NCI-H446 treated with DMSO at 0.1 percent for 48 hours (cell line): ENCODE measurements around the gene EFNA5.
A peak's percentile ranks its signal among the peaks of the same experiment; 100 is the strongest.
"Not testable (repeated sequence)": the region's sequence is repeated elsewhere in the genome, so short reads cannot be mapped to it uniquely, and the experiment has no call there.

Experiments
- DNase-seq: peaks from one replicate; lab custom pipeline; 2025; lab: John Stamatoyannopoulos, UW

EFNA5 gene

DNA sequence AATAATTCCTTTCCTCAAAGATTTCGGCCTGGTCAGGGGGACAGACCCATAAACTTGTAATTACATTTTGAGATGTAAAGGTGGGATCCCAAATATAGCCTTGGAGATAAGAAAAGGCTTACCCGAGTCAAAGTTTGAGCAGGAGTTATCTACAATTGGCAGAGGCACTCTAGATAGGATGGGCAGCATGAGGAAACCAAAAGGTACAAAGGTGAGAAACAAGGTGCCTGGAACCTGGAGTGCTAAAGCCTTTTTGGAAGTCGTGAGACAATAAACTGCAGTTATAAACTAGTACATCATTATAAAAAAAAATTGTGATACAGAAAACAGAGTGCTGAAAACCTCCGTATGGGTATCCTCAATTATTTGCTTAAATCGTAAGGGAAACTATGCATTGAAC, 212.4 kb downstream of the EFNA5 start:
- no peak for DNase-seq

DNA sequence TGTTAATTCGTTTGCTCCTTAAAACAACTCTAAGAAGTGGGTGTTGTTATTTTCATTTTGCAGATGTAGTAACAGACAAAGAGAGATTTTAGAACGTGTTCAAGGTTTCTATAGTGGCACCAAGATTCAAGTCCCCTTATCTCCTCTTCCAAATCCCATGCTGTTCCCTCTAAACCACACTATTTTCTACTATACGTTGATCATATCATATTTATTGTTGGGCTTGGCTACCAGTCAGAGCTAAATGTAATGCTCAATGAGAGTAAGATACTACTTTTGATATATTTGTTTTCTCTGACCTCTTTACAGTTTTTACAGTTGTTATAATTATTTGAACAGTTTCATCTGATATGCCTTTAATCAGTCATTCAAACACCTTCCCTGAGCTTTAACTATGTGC, 212.9 kb downstream of the EFNA5 start:
- DNase-seq, result no peak

DNA sequence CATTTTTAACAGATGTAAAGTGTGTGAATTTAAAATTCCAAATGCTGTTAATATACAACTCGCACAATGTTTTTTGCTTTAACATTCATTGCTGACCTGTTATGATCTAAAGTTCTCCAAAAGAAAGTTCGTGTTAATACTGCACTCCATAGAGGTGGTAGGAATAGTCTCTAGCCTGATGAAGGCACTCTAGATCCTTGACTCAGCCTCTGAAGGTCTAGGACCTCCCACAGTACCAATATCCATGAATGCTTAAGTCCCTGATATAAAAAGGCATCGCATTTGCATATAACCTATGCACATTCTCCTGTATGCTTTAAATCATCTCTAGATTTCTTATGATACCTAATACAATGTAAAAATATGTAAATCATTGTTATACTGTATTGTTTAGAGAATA, 213.6 kb downstream of the EFNA5 start:
- no peak for DNase-seq

DNA sequence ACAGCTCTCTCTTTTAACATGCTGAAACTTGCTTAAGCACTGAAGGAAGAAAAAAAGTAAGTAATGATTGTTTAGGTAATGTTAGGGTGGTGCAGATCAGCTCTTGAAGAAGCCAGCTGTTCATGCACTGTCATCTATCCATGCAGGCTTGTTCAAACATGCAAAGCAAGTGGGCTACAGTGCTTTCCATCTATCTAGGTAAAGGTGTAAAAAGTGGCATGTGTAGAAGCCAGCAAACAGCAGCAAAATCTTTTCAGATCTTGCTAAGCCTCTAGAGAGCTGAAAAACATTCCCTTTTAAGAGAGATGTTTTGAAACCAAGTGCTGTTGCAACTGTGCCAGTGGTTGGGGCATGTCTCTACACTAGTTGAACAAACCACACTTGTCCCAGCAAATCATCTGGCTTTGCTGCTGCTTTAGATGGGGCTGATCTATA, 214.4 kb downstream of the EFNA5 start:
- no peak for DNase-seq

DNA sequence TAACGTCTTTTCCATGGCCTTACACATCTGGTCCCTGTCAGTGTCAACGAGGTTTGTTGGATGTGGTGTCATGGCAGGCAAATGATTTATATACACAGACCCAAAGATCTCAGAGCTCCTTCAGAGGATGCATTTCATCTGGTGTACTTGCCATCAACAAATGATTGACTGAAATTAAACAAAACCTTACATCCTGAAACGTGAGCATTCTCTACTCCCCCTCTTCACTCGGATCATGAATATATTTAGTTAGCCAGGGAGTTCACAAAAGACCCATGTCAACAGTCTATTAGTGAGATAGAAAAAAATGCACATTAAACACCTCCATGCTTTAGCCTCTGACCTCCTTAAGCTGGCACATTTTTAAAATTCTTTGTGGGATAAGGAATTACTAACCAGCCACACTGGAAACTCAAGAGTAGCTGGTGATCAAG, 215.6 kb downstream of the EFNA5 start:
- DNase-seq, result no peak

DNA sequence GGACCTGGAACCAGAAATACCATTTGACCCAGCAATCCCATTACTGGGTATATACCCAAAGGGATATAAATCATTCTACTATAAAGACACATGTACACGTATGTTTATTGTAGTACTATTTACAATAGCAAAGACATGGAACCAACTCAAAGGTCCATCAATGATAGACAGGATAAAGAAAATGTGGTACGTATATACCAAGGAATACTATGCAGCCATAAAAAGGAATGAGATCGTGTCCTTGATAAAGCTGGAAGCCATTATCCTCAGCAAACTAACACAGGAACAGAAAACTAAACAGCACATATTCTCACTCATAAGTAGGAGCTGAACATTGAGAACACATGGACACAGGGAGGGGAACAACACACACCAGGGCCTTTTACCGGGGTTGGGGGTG, 218.9 kb downstream of the EFNA5 start:
- DNase-seq, result not testable (repeated sequence)

DNA sequence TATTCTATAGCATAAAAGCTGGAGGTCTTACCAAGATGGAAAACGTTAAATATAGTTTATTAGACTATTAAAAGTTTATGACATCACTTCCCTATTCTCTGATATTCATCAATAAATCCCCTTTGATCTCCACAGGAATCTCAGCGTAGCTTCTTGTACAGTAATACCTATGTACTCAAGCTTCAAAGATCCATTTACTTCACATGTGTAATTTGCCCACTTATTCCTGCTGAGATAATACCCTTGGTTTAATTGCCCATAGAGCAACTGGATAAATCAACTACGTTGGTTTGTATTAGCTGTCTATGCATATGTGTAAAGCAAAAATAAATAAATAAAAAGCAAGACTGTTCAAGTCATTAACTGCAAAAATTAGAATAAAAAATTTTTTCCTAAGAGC, 219.7 kb downstream of the EFNA5 start:
- no peak for DNase-seq

DNA sequence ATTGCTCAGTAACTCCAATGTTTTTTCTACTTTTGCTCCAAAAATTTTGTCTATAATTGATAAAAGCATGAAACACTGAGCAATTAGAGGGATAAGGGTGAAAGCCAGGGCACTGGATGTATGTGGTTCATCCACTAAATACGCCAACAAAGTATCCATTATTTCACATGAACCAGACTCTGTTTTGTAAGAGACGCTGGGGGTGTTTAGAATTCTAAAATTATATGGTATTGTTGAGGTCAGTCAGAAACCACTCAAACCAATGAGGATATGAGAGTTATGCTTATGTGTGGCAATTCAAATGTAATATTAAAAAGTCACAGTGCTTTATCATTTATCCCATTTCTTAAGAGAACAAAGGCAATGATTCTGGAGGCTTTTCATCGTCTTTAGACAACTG, 220.2 kb downstream of the EFNA5 start:
- DNase-seq, result no peak

DNA sequence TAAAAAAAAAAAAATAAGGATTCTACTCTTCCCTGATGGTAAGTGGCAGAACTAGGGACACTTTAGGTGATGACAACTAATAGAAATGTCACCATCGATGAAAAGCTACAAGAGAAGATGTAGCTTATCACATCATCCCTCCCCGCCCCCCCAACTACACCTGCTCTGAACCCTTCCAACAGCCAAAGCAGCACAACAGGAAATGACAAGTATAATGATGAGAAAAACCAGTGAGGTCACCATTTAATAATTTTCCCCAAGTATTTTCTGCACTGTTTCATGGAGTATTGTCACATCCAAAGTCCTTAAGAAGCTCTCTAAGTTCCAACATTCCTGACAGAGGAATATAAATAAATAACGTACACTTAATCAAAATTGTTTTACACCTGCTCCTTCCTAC, 221.4 kb downstream of the EFNA5 start:
- DNase-seq, result no peak

DNA sequence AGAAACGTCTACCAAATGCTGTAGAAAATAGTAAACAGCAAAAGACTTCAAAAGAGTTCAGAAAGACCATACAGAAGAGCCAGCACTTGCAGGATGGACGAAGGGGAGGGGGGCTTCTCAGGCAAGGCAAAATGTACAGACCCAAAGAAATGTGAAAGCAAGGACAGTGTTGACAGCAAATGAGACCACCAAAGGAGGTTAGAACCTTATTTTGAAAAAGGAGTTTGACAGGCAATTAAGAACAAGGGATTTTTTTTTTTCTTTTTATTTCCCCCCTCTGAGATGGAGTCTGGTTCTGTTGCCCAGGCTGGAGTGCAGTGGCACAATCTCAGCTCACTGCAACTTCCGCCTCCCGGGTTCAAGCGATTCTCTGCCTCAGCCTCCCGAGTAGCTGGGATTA, 223.2 kb downstream of the EFNA5 start:
- no peak for DNase-seq

DNA sequence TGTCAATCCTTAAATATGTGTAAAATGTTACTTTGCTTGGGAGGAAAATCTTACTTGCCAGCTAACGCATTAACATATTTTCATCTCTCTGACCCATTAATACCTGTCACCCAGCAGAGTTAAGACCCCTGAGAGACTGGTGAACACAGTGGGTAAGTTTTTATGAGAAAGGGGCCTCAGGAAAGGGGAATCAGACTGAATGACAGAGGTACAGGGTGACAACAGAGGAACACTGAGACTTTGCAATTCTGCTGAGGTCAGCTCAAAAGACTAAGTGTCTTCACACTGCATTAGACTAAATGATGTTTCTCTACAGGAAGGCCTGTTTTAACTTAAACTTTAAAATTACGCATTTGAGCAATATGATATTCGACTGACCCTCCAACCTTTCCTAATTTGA, 223.8 kb downstream of the EFNA5 start:
- no peak for DNase-seq

DNA sequence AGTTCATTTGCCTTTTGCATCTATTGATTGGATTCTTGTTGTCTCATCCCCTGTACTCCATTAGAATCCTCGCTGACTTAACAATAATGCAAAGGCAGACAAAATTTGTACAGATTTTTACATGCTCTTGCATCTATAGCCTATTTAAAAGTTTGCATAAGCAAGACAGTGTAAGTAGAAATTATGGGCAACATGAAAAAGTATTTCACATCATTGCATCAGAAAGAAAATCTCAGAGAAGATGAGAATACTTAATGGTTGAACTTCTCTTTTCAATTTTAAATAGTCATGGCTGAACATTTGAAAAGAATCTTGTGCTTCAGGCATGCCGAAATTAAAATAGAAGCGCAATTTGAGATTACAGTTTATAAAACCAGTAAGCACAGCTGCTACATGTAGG, 226.4 kb downstream of the EFNA5 start:
- no peak for DNase-seq

DNA sequence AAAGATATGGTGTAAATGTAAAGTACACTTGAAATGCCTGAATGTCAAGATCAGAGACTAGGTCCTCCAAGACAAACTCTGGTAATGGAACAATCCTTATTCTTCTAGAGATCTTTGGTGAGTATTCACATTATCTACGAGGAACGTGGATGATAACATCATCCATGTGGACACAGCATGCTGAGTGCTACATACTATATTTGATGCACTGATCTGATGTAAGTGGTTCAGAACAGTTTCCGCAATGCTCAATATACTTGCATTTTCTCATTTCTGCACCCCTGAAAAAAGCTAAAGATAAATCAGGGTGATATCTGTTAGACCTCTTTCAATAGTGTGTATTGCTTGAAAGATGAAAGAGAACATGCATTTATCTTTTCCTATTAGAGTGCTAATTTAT, 226.8 kb downstream of the EFNA5 start:
- DNase-seq, result no peak

DNA sequence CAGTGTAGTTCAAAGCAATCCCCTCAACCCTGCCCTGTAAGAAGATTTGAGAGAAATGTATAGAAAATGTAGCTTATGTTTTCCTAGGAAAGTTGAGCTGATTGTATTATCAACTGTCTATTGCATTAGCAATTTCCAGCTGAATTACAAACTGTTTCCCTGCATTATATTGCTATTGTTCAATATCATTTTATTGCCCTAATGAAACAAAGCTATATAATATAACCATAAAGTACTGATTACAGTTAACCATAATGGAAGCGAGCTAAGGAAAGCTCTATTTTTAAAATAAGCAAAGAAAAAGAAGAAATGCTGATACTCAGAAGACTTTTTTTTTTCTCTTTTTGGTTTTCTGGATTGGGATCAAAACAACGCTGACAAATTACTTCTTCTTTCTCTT, 228.3 kb downstream of the EFNA5 start:
- no peak for DNase-seq

DNA sequence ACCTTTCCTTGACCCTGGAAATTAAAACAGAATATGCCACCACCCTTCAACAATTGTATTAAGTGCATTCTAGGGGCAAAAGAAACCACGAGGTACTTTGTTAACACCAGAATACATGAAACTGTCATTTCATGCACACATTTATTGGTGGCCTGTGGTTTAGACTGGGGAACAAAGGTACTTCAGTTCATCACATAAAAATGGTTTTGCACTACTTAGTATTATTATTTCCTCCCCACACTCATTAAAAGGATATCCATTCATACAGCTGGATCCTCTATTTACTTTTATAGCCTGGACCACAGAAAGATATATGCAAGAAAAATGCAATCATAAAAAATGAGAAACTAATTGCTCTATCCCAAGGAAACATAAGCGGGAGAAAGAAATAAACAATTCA, 230.9 kb downstream of the EFNA5 start:
- DNase-seq, result no peak

DNA sequence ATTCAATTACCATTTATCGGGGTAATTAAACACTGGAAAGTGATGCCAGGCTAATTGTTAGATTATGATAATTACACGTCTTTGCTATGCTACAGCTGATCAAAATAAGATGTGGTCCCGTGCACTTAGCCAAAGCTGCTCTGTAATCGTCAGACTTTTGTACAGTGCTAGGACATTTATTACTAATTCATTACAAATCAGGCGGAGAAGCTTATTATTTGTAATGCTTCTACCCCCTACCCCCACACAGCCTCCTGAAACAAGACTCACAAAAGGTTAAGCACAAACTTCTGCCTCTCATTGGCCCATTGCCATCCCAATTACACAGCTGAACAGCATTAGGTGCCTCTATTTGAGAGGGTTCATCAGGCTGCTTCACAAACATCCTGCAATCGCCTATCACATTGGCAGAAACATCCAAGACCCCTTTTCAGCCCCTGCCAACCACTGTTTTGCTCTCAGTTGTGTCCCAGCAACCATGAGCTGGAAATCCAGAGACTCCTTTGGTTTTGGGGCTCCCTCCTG, 232.7 kb downstream of the EFNA5 start:
- DNase-seq, result peak; percentile 24

DNA sequence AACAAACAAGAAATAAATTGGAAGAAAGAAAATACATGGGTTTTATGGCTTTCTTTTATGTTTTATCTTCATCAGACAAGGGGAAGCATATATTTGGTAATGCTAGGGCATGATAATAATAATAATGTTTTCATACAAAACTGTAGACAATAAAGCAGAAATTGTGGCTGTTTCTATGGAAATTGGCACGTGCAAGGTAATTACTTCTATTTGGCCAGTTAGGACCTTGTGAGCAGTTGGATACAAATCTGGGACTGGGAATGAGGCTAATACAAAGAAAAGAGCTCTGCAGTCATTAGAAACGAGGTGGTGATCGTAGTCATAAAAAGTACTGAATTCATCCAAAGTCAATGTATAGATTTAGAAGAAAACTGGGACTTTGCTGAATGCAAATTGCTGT, 233.6 kb downstream of the EFNA5 start:
- DNase-seq, result peak; percentile 13

DNA sequence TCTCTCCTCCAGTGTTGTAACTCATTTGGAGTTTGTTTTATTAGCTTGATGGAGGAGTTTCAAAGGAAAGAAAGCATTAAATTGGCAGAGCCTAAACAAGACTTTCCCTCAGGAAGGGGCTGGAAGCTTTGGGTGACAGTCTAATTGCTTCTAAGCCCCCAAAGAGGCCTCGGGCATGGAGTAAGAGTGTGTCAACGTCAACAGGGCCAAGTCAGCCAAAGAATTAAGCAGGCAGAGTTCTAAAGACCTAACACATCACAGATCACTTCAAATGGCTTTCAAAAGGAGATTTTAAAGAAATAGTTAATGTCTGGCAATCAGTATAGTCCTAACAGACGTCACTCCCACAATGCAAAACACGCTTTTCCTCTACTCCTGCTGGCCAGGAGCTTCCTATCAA, 234.5 kb downstream of the EFNA5 start:
- no peak for DNase-seq

DNA sequence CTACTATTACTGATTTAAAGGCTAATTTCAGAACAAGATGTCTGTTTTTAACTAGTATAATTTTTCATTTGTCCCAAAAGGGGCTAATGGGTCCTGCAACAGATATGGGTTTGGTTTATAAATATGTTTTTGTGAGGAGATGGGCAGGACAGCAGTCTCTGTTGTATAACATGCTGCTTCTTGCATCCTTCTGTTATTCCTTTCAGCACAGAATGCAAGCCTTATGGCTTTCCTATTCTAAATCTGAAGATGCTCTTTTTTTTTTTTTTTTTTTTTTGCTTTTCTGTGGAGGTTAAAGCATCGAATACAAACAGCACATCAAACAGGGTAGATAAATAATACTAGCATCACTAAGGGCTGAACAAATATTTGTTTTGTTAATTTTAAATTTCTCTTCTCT, 235.7 kb downstream of the EFNA5 start:
- no peak for DNase-seq

DNA sequence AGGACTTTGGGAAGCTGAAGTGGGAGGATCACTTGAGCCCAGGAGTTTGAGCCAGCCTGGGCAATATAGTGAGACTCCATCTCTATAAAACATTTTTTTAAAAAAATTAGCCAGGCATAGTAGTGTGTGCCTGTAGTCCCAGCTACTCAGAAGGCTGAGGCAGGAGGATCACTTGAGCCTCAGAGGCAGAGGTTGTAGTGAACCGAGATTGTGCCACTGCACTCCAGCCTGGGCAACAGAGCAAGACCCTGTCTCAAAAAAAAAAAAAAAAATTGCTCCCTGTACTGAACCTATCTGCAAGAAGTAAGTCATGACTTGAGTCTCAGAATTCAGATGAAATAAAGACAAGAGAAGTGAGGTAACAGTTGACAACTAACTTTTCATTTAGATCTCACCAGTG, 237.1 kb downstream of the EFNA5 start:
- DNase-seq, result not testable (repeated sequence)

DNA sequence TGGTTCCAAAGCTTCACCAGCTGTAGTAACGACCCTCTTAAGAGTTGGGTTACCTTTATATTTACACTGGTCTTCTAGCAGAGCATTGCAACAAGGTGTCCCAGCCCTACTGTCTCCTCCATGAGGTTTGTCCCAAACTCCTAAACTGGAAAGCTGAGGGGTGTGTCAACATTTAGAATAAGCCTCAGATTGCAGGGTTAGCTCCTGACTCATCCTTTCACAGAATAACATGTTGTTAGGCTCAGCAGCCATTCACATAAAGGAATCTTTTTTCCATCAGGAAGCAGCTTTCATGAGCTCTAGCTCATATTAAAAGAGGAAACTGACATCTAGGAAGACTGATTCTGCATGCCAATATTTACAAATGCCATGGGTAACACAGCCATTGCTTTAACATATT, 238.7 kb downstream of the EFNA5 start:
- DNase-seq, result no peak

DNA sequence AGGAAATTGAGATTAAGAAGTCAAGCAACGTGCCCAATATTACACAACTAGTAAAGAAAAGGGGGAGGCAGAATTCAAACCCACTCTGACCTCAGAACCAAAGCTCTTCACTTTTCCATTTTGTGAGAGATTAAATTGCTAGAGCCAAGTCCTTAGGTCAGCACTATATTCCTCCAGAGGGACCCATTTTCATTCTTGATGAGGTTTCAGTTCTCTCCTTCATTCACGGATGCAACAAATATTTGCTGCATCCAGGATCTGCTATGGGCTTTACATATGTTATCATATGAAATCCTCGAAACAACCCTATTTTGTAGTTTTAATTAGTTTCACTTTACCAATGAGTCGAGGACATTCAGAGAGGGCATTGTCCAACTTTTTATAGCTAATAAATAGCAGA, 239.2 kb downstream of the EFNA5 start:
- no peak for DNase-seq

DNA sequence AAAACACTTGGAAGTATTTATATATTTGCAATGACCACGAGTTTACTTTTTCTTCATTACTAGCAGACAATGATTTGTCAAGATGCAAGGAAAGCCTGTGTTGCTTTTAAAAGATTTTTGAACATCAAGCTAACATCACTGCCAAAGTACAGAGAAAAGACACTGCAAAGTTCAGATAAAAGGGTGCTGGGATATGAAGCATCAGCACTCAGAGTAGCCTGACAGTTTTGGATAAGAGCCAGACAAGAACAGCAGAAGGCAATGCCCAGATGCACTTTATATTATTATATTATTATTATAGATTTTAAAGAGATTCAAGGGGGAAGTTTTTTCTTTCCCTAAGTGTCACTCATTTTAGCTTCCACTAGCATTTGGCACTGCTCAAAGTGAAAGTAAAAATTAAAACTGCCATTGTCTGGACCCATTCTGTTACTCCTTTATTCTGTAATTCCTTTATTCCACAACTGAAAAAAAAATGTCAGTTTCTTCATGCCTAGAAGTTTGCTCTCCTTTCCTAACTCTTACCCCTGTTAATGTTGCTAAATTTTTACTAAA, 240.6 kb downstream of the EFNA5 start:
- peak; percentile 68 for DNase-seq

DNA sequence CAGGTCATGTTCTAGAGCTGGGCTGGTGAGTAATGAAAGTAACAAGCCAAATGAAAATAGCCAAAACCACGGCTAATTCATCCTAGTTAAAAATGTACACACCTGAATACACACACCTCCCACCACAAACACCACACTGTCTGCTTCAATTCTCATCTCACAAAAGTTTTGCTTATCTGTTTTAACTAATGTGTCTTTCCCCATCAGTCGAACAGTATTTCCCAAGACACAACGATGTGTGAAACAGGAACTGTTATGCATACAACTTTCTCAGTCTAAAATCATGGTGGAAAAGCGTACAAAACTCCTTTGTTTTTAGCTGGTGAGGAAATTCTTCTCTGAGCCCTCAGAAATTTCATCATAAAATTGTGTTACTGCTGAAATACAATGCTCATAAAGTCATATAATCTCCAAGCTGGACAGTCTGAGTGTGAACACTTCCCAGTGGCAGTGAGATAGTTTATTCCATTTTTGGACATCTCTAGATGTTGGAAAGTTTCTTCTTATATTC, 242.4 kb downstream of the EFNA5 start:
- no peak for DNase-seq
